SK-N-DZ (cell line): ENCODE results near the gene NT5DC4.

Experiments used
- DNase-seq: peaks from one replicate; pipeline ENCODE4 v3.0.0-alpha.2; 2015; ENCODE audit warnings: low spot score

NT5DC4 gene

GRCh38 chr2:112723547-112723940 is 2.7 kb downstream of the NT5DC4 start:
- no peak for DNase-seq

GRCh38 chr2:112723995-112724394 is 3.2 kb downstream of the NT5DC4 start:
- DNase-seq = no peak

GRCh38 chr2:112724591-112725525 is 4.0 kb downstream of the NT5DC4 start:
- peak; percentile 29 for DNase-seq

- DNase-seq = no peak
Observed at GRCh38 chr2:112725545-112726457, 5.0 kb downstream of the NT5DC4 start.

- peak; percentile 89 for DNase-seq
Observed at GRCh38 chr2:112726487-112727190, 5.8 kb downstream of the NT5DC4 start.

GRCh38 chr2:112727276-112728028 is 6.6 kb downstream of the NT5DC4 start:
- no peak for DNase-seq

GRCh38 chr2:112728029-112728362 is 7.2 kb downstream of the NT5DC4 start:
- DNase-seq = no peak

- DNase-seq = no peak
Observed at GRCh38 chr2:112728378-112729175, 7.8 kb downstream of the NT5DC4 start.

- no peak for DNase-seq
Observed at GRCh38 chr2:112730216-112730615, 9.4 kb downstream of the NT5DC4 start.

- DNase-seq = no peak
Observed at GRCh38 chr2:112730791-112731190, 10.0 kb downstream of the NT5DC4 start.

- no peak for DNase-seq
Observed at GRCh38 chr2:112731479-112731878, 10.7 kb downstream of the NT5DC4 start.

- no peak for DNase-seq
Observed at GRCh38 chr2:112733456-112733855, 12.6 kb downstream of the NT5DC4 start.

- no peak for DNase-seq
Observed at GRCh38 chr2:112733871-112734270, 13.1 kb downstream of the NT5DC4 start.

GRCh38 chr2:112737542-112738232 is 16.9 kb downstream of the NT5DC4 start:
- DNase-seq = no peak

GRCh38 chr2:112740527-112740926 is 19.7 kb downstream of the NT5DC4 start:
- DNase-seq = no peak

- DNase-seq = peak; percentile 58
Observed at GRCh38 chr2:112749755-112750559, 29.1 kb downstream of the NT5DC4 start.

- no peak for DNase-seq
Observed at GRCh38 chr2:112750560-112750843, 29.7 kb downstream of the NT5DC4 start.

GRCh38 chr2:112751451-112752197 is 30.8 kb downstream of the NT5DC4 start:
- DNase-seq = no peak
